ENCODE results near the gene MAGEH1. TPM values are rescaled to one million over a fixed set of nuclear protein-coding genes. Genes with fewer than 3 reads are reported as not detected.

The MAGEH1 gene
- total RNA-seq, 1 donor from 2014 or later = 27.7 TPM

GRCh38 chrX:55489314-55490009, 37.5 kb downstream of the MAGEH1 start, which contains the start of gene USP51:
Gene USP51, minus strand, starts transcription at chrX:55489848. Its CDS starts 909 bp downstream, at chrX:55488939.
- DNase-seq (ENCODE audit: extremely low read depth, low read depth, low spot score) = no peak

GRCh38 chrX:55490121-55490520, 38.2 kb downstream of the MAGEH1 start:
- no peak for DNase-seq (ENCODE audit: extremely low read depth, low read depth, low spot score)

GRCh38 chrX:55490974-55491373, 39.0 kb downstream of the MAGEH1 start:
- DNase-seq (ENCODE audit: extremely low read depth, low read depth, low spot score) = no peak

Other genes starting within 250 kb of the MAGEH1 start
- gene PAGE5, start 231.8 kb upstream of the MAGEH1 start, total RNA-seq = not detected in 2 replicates
- not detected in 2 replicates for gene PAGE3, start 187.2 kb upstream of the MAGEH1 start, total RNA-seq
- gene USP51, start 37.7 kb downstream of the MAGEH1 start, total RNA-seq = 0.92 and 0.93 TPM in 2 replicates
- gene FOXR2, start 171.3 kb downstream of the MAGEH1 start, total RNA-seq = not detected in 2 replicates

Data from glomerular endothelial cell (primary cell).